Prostate gland (tissue), 2 donors: ENCODE measurements around the gene BABAM2. TPM values are rescaled to one million over a fixed set of nuclear protein-coding genes. Genes with fewer than 3 reads are reported as not detected.

ENCODE experiments used
- DNase-seq: peaks from one replicate; pipeline ENCODE4 v3.0.0-alpha.2; 2019; ENCODE audit warnings: low spot score
- H3K27ac ChIP-seq, 2 donors: fragments of 200-600 bp; sonication (generic); 2 replicates each; pipeline ENCODE4 v1.5.1; 2017 to 2019
- H3K27me3 ChIP-seq: fragments of 200-600 bp; sonication (generic); replicated peaks from 2 replicates; pipeline ENCODE4 v1.5.1; 2019; ENCODE audit not compliant: insufficient read depth
- H3K36me3 ChIP-seq, 2 donors: fragments of 200-600 bp; sonication (generic); 1 replicate in 1 of 2; 2 replicates in 1 of 2; pipeline versions ENCODE4 v1.5.1 to v1.8.1; 2017 to 2019
- H3K4me1 ChIP-seq: fragments of 200-600 bp; sonication (generic); replicated peaks from 2 replicates; pipeline ENCODE4 v1.5.1; 2019
- H3K4me3 ChIP-seq, 2 donors: fragments of 200-600 bp; sonication (generic); 2 replicates each; pipeline ENCODE4 v1.5.1; 2017 to 2019
- H3K9me3 ChIP-seq: fragments of 200-600 bp; sonication (generic); 2 replicates; pipeline ENCODE4 v1.5.1; 2017
- POLR2A ChIP-seq: fragments of 450-650 bp; IDR thresholded peaks from one replicate; pipeline ENCODE4 v1.6.1; 2016; ENCODE audit warnings: antibody characterized with exemption, mild to moderate bottlenecking
- POLR2AphosphoS5 ChIP-seq: sonication (generic); formaldehyde crosslinking; IDR thresholded peaks from one replicate; pipeline ENCODE4 v1.6.1; 2017; ENCODE audit warnings: antibody characterized with exemption
- WGBS: methylation state at CpG from one replicate; pipeline ENCODE4 v1.1.5; 2018; 5-methylcytosine and 5-hydroxymethylcytosine counted together
- intact Hi-C: fragments of 100-400 bp; cut with DNase I; formaldehyde crosslinking; loops from one replicate; pipeline ENCODE4 v1.14.2; 2022
- total RNA-seq, 2 donors: library from RNA; depleted of rRNA; stranded (reverse); fragments of >200 nt; gene quantifications; one replicate each; pipeline ENCODE4 v1.1.0, GENCODE V29; 2016
- TF ChIP-seq, protein P1 (sequence below), 4 experiments: fragments of 200-600 bp in 2 of 4; fragments of 450-650 bp in 2 of 4; sonication (generic) in 2 of 4; IDR thresholded peaks; 1 replicate in 3 of 4; 2 replicates in 1 of 4; pipeline ENCODE4 v1.5.1; 2016 to 2019; ENCODE audit warnings: antibody characterized with exemption in 4 of 4, mild to moderate bottlenecking in 2 of 4, moderate library complexity in 2 of 4

Gene BABAM2
- total RNA-seq, 2 donors from 2014 or later: 35.8 to 37.3 TPM

DNA sequence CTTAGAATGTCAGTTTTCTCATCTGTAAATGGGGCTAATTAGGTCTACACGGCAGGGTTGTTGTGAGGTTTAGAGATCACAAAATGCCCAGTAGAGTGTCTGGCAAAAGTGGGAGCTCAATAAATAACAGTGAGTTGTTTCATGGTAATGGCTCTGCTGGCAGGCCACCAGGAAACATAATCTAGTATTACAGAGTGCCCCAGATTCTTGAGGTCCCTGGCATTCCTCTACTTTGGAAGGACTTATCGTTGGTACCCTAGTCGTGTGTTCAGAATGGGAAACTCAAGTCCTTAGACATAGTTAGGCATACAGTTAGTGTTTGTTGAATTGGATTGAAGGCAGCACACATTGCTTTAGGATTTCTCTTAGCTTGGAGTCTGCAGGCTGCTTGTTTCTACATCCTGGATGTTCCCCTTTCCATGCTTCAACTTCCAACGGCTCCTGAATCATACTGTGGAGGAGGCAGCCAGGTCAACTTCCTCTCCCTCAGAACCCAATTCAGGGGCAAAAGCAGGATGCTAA is 340.6 kb downstream of the BABAM2 start:
- Histone ChIP-seq H3K36me3 (no peaks in the 10 kb centered on the region), H3K27me3 (no peaks in the 10 kb centered on the region), H3K27ac (no peak overlapping the region), H3K4me1 (no peaks in the 10 kb centered on the region), H3K4me3 (no peak overlapping the region), H3K9me3 (no peaks in the 10 kb centered on the region)
- no peak for DNase-seq
- intact Hi-C loops: no loop called here
- 57% methylated on average over 4 of the region's 4 CpGs for WGBS
- TF ChIP-seq POLR2AphosphoS5 (no peak), POLR2A (no peak)
- TF ChIP-seq, protein P1, sequence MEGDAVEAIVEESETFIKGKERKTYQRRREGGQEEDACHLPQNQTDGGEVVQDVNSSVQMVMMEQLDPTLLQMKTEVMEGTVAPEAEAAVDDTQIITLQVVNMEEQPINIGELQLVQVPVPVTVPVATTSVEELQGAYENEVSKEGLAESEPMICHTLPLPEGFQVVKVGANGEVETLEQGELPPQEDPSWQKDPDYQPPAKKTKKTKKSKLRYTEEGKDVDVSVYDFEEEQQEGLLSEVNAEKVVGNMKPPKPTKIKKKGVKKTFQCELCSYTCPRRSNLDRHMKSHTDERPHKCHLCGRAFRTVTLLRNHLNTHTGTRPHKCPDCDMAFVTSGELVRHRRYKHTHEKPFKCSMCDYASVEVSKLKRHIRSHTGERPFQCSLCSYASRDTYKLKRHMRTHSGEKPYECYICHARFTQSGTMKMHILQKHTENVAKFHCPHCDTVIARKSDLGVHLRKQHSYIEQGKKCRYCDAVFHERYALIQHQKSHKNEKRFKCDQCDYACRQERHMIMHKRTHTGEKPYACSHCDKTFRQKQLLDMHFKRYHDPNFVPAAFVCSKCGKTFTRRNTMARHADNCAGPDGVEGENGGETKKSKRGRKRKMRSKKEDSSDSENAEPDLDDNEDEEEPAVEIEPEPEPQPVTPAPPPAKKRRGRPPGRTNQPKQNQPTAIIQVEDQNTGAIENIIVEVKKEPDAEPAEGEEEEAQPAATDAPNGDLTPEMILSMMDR (IDR thresholded peaks at IDR 0.05): no peak

GRCh38 chr2:28232295-28232694 is 341.8 kb downstream of the BABAM2 start:
- DNase-seq: no peak
- TF ChIP-seq POLR2A (no peak), POLR2AphosphoS5 (no peak)
- TF ChIP-seq, protein P1 (IDR thresholded peaks at IDR 0.05): no peak
- H3K27me3 ChIP-seq: no peaks in the 10 kb centered on the region
- WGBS: 83% methylated on average over 5 of the region's 5 CpGs
- no peak overlapping the region for H3K27ac ChIP-seq
- no peak overlapping the region for H3K4me3 ChIP-seq
- no peaks in the 10 kb centered on the region for H3K36me3 ChIP-seq
- intact Hi-C loops: no loop called here
- H3K9me3 ChIP-seq: no peaks in the 10 kb centered on the region
- no peaks in the 10 kb centered on the region for H3K4me1 ChIP-seq

DNA sequence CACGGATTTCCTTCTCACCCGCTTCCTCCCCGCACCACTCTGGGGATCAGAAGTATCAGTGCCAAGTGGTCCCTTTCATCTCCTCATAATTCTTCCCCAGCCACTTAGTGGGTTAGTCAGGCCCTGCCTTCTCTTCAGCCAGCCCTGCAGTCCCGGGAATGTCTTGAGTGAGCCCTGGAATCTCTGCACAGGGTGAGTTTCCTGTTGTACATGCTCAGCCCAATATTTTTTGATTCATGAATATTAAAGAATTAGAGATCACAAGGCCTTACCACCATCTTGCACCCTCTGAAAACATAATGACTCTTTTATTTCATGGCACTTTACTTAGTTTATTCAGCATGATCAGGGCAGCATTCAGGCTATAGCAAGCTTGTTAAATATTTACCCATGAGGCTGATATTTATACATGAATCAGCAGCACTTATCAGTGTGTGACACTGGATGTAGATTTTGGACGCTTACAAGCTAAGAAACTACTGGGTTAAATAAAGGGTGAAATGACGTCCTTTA is 342.7 kb downstream of the BABAM2 start:
- no peaks in the 10 kb centered on the region for H3K36me3 ChIP-seq
- no peaks in the 10 kb centered on the region for H3K27me3 ChIP-seq
- no peak overlapping the region for H3K27ac ChIP-seq
- TF ChIP-seq POLR2A: no peak
- TF ChIP-seq POLR2AphosphoS5: no peak
- TF ChIP-seq, protein P1 (IDR thresholded peaks at IDR 0.05): no peak
- no peak for DNase-seq
- H3K4me3 ChIP-seq: no peak overlapping the region
- no peaks in the 10 kb centered on the region for H3K4me1 ChIP-seq
- intact Hi-C loops: no loop called here
- H3K9me3 ChIP-seq: no peaks in the 10 kb centered on the region
- 25% methylated on average over 6 of the region's 6 CpGs for WGBS

DNA sequence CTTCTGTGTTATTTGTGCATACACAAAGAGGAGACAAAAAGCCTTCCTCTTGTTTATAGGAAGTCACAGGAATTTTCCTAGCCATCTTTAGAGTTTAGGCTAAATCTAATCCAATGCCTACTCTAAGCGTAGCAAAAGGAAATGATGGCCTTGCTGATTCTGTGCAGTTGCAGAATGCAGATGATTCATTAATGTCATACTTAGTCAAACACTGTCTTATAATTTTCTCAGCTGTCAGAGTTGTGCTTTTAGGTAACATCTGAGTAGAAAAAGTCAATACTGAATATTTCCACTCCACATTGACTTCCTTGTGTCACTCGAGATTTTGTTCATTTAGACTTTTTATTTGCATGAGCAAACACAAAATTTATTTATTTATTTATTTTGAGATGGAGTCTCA is 344.3 kb downstream of the BABAM2 start:
- Histone ChIP-seq H3K36me3 (no peaks in the 10 kb centered on the region), H3K9me3 (no peaks in the 10 kb centered on the region), H3K4me3 (no peak overlapping the region), H3K27me3 (no peaks in the 10 kb centered on the region), H3K4me1 (no peaks in the 10 kb centered on the region), H3K27ac (no peak overlapping the region)
- 95% methylated on average over 2 of the region's 2 CpGs for WGBS
- intact Hi-C loops: no loop called here
- DNase-seq: no peak
- no peak for TF ChIP-seq POLR2A
- TF ChIP-seq POLR2AphosphoS5: no peak
- TF ChIP-seq, protein P1 (IDR thresholded peaks at IDR 0.05): no peak

DNA sequence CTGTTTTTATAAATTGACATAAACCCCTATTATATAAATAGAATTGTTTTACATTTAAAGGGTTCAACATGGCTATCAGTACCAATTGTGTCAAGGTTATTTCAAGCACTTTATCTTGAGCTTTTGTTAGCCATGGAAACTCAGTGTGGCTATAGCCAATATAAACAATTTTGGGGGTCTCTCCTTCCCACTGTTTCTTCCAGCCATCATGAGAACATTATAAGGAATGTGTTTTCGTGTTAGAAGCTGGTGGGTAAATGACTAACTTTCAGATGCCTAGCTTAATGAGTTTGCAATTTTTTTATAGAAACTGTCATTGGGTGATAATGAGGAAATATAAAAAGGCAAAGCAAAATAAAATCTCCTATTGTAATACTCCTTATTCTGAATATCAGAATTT is 348.7 kb downstream of the BABAM2 start:
- WGBS: 88% methylated on average over 1 of the region's 1 CpG
- no peaks in the 10 kb centered on the region for H3K27me3 ChIP-seq
- TF ChIP-seq, protein P1 (IDR thresholded peaks at IDR 0.05): no peak
- TF ChIP-seq POLR2A (no peak), POLR2AphosphoS5 (no peak)
- no peaks in the 10 kb centered on the region for H3K9me3 ChIP-seq
- no peak for DNase-seq
- no peaks in the 10 kb centered on the region for H3K4me1 ChIP-seq
- no peaks in the 10 kb centered on the region for H3K36me3 ChIP-seq
- intact Hi-C loops: no loop called here
- H3K27ac ChIP-seq: no peak overlapping the region
- H3K4me3 ChIP-seq: no peak overlapping the region
